GM23338 (cell line): Measurements from ENCODE around the gene KIAA0232.

Experiments used
- CTCF ChIP-seq, 2 experiments: fragments of 200-600 bp in 1 of 2; sonication (generic) in 1 of 2; conservative IDR thresholded peaks; 2 replicates each; pipeline versions ENCODE4 v1.5.1 to v1.6.1; 2016 to 2017; ENCODE audit warnings: antibody characterized with exemption in 2 of 2, low read depth in 2 of 2, mild to moderate bottlenecking in 2 of 2, moderate library complexity in 1 of 2
- POLR2AphosphoS5 ChIP-seq: IDR thresholded peaks from 2 replicates; pipeline ENCODE4 v1.6.1; 2016; ENCODE audit warnings: antibody characterized with exemption, low read depth
- ZNF114 ChIP-seq: fragments of 250-450 bp; sonication (Bioruptor Pico); IDR thresholded peaks from 2 replicates; pipeline ENCODE4 v1.5.0; 2020; ENCODE audit warnings: mild to moderate bottlenecking, moderate library complexity

- TF ChIP-seq CTCF (conservative IDR thresholded peaks at IDR 0.05; ENCODE audit: low read depth in 2 of 2) (no peak), POLR2AphosphoS5 (no peak), ZNF114 (CRISPR knock-in tag) (no peak)
These were observed 105.3 kb downstream of the KIAA0232 start for GRCh38 chr4:6887591-6888371.
